ENCODE results near the gene RNASE11. TPM values are rescaled to one million over a fixed set of nuclear protein-coding genes. Genes with fewer than 3 reads are reported as not detected.
"Not testable (repeated sequence)": the region's sequence is repeated elsewhere in the genome, so short reads cannot be mapped to it uniquely, and the experiment has no call there.

RNASE11 gene
- total RNA-seq, 1 donor from 2014 or later, result not detected

DNA sequence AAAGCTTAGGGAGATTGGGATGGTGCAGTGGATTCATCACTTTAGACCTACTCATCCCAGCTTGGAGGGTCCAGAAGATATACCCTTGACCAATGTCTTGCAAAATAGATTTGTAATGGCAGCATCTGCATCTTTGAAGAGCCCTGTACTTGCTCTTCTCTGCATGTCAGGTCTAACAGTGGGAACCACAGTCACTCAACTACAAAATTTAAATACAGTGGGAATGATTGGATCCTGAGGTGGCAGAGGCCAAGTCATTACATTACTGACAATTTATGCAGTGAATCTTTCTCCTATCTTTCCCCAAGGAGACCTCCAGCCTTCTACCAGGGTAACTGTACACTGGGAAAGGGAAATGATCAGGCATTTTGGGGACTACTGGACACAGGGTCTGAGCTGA lies 18.7 kb downstream of the RNASE11 start:
- no peak overlapping the region for H3K4me3 Mint-ChIP-seq
- Histone ChIP-seq H3K9ac (no peak overlapping the region), H3K79me2 (ENCODE audit: low read depth) (no peaks in the 10 kb centered on the region), H2AFZ (replicated peaks) (no peak overlapping the region), H3K4me1 (peaks cover 10% of the 10 kb centered on the region), H4K20me1 (ENCODE audit: low read depth) (no peaks in the 10 kb centered on the region), H3K4me3 (no peak overlapping the region), H3K27me3 (no peaks in the 10 kb centered on the region), H3K9me3 (ENCODE audit: low read depth) (no peaks in the 10 kb centered on the region), H3F3A (ENCODE audit: low read depth) (no peaks in the 10 kb centered on the region), H3K4me2 (no peak overlapping the region), H3K27ac (no peak overlapping the region), H3K36me3 (no peaks in the 10 kb centered on the region)
- no peak for TF ChIP-seq CTCF (IDR thresholded peaks at IDR 0.05)
- TF ChIP-seq EZH2phosphoT487 (IDR thresholded peaks at IDR 0.05), result no peak
- TF ChIP-seq EZH2 (IDR thresholded peaks at IDR 0.05), result no peak
- DNase-seq (ENCODE audit: low spot score), result no peak
- no peak overlapping the region for H3K27ac Mint-ChIP-seq
- H3K4me1 Mint-ChIP-seq, result no peaks in the 10 kb centered on the region
- no peaks in the 10 kb centered on the region for H3K36me3 Mint-ChIP-seq
- H3K9me3 Mint-ChIP-seq, result peaks cover 8% of the 10 kb centered on the region
- H3K27me3 Mint-ChIP-seq (ENCODE audit: insufficient read depth, low read depth), result peaks cover 3% of the 10 kb centered on the region

DNA sequence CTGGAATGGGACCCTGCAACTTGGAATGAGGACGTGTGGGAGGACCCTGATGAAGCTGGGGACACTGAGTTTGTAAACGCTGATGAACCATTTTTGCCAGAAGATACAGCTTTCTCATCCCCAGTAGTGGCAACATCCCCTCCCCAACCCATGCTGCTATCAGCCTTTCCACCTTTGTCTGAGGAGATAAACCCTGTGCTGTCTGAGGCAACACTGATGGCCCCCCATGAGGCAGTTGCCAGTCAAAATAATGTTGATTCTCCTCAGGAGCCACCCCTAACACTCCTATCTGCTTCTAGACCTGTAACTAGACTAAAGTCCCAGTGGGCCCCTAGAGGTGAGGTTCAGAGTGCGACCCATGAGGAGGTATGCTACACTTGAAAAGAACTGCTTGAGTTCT lies 19.4 kb downstream of the RNASE11 start:
- H3K9ac ChIP-seq, result no peak overlapping the region
- no peak overlapping the region for H3K4me3 ChIP-seq
- Mint-ChIP-seq H3K4me3 (no peak overlapping the region), H3K4me1 (no peaks in the 10 kb centered on the region), H3K27me3 (ENCODE audit: insufficient read depth, low read depth) (peaks cover 3% of the 10 kb centered on the region), H3K36me3 (no peaks in the 10 kb centered on the region), H3K27ac (no peak overlapping the region), H3K9me3 (peaks cover 8% of the 10 kb centered on the region)
- no peaks in the 10 kb centered on the region for H3K79me2 ChIP-seq (ENCODE audit: low read depth)
- peaks cover 10% of the 10 kb centered on the region for H3K4me1 ChIP-seq
- no peaks in the 10 kb centered on the region for H3K9me3 ChIP-seq (ENCODE audit: low read depth)
- no peaks in the 10 kb centered on the region for H4K20me1 ChIP-seq (ENCODE audit: low read depth)
- H3F3A ChIP-seq (ENCODE audit: low read depth), result no peaks in the 10 kb centered on the region
- no peaks in the 10 kb centered on the region for H3K27me3 ChIP-seq
- H2AFZ ChIP-seq (replicated peaks), result no peak overlapping the region
- no peak overlapping the region for H3K27ac ChIP-seq
- no peak for TF ChIP-seq CTCF (IDR thresholded peaks at IDR 0.05)
- no peak for TF ChIP-seq EZH2 (IDR thresholded peaks at IDR 0.05)
- no peak for TF ChIP-seq EZH2phosphoT487 (IDR thresholded peaks at IDR 0.05)
- no peaks in the 10 kb centered on the region for H3K36me3 ChIP-seq
- no peak for DNase-seq (ENCODE audit: low spot score)
- H3K4me2 ChIP-seq, result no peak overlapping the region

DNA sequence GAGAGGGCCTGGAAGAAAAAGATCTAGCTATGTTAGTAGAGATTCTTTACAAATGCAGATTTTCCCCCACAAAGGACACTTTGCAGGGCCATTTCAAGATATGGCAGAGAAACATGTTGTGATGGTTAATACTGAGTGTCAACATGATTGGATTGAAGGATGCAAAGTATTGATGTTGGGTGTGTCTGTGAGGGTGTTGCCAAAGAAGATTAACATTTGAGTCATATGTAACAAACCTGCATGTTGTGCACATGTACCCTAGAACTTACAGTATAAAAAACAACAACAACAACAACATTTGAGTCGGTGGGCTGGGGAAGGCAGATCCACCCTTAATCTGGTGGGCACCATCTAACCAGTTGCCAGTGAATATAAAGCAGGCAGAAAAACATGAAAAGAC lies 20.6 kb downstream of the RNASE11 start:
- not testable (repeated sequence) for H3K79me2 ChIP-seq (ENCODE audit: low read depth); H3K27me3 Mint-ChIP-seq (ENCODE audit: insufficient read depth, low read depth); H3K4me1 Mint-ChIP-seq; H3K27ac Mint-ChIP-seq; H3K9me3 Mint-ChIP-seq; H3K4me1 ChIP-seq; H2AFZ ChIP-seq (replicated peaks); H3K9ac ChIP-seq; H3K36me3 Mint-ChIP-seq; H3K4me2 ChIP-seq; H3K27ac ChIP-seq; H3K4me3 ChIP-seq; H3K27me3 ChIP-seq; H3F3A ChIP-seq (ENCODE audit: low read depth); H4K20me1 ChIP-seq (ENCODE audit: low read depth); DNase-seq (ENCODE audit: low spot score); H3K4me3 Mint-ChIP-seq; H3K36me3 ChIP-seq; H3K9me3 ChIP-seq (ENCODE audit: low read depth)

DNA sequence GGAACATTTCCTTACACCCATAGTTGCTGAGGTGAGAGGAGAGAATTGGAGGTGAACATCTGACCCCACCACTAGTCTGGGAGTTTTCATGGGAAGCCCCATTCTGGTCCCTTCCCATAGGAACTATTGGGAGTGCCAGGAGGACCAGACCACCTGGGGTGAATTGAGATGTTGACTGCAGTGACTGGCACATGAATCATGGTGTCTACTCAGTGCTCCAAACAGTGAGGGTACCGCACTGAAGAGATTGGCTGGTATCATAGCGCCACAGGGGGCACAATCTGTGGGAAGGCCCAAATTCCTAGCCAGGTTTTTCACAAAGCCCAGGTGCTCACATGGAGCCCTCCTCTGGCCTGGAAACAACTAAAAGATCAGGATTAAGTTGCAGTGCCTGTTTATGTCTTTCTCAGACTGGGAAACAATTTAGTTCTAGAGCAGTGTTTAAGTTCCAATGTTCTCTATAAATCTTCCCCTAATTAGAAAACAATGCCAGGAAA lies 23.3 kb downstream of the RNASE11 start:
- Histone ChIP-seq H2AFZ (replicated peaks) (no peak overlapping the region), H3K27ac (no peak overlapping the region), H3K9ac (no peak overlapping the region), H3K79me2 (ENCODE audit: low read depth) (no peaks in the 10 kb centered on the region), H3K4me1 (peaks cover 10% of the 10 kb centered on the region), H3K4me2 (no peak overlapping the region), H3K4me3 (no peak overlapping the region), H3K9me3 (ENCODE audit: low read depth) (no peaks in the 10 kb centered on the region), H4K20me1 (ENCODE audit: low read depth) (no peaks in the 10 kb centered on the region), H3K27me3 (no peaks in the 10 kb centered on the region), H3K36me3 (no peaks in the 10 kb centered on the region), H3F3A (ENCODE audit: low read depth) (peaks cover 7% of the 10 kb centered on the region)
- Mint-ChIP-seq H3K27ac (no peak overlapping the region), H3K27me3 (ENCODE audit: insufficient read depth, low read depth) (peaks cover 2% of the 10 kb centered on the region), H3K4me1 (no peaks in the 10 kb centered on the region), H3K36me3 (no peaks in the 10 kb centered on the region), H3K9me3 (peaks cover 8% of the 10 kb centered on the region), H3K4me3 (no peak overlapping the region)
- TF ChIP-seq EZH2phosphoT487 (IDR thresholded peaks at IDR 0.05), result no peak
- TF ChIP-seq CTCF (IDR thresholded peaks at IDR 0.05), result no peak
- TF ChIP-seq EZH2 (IDR thresholded peaks at IDR 0.05), result no peak
- DNase-seq (ENCODE audit: low spot score), result peak; percentile 4

All from neural progenitor cell (in vitro differentiated cells).